Measurements from ENCODE around the gene TXNDC17. TPM values are rescaled to one million over a fixed set of nuclear protein-coding genes. Genes with fewer than 3 reads are reported as not detected.

The TXNDC17 gene
- total RNA-seq, 1 experiment from 2014 or later, result 151 TPM

GRCh38 chr17:6627019-6627418 lies 13.8 kb upstream of the TXNDC17 start (continued):
- TF ChIP-seq HMGA2 (CRISPR knock-in tag; IDR thresholded peaks at IDR 0.05) (no peak), IRF2 (CRISPR knock-in tag; IDR thresholded peaks at IDR 0.05; ENCODE audit: borderline replicate concordance, low read depth) (no peak)

DNA sequence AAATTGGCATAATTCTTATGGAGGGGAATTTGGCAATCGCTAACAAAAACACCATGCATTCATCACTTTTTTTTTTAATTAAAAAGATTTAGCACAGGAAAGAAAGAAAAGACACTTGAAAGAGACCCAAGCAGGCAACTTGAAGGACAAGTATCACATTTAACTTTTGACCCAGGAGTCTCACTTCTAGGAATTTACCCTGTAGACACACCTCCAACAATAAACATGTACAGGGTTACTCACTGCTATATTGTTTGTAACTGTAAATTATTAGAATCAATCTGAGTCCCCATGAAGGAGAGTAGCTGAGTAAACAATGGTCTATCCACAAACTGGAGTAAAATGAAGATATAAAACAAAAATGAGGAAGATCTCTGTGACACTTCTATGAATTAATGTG lies 10.5 kb upstream of the TXNDC17 start:
- Mint-ChIP-seq H3K27me3 (ENCODE audit: low read depth) (no peaks in the 10 kb centered on the region), H3K36me3 (peaks cover 57% of the 10 kb centered on the region), H3K9me3 (no peaks in the 10 kb centered on the region; the same call in 1 of the 2 replicates), H3K27ac (no peak overlapping the region), H3K4me3 (no peak overlapping the region), H3K4me1 (no peaks in the 10 kb centered on the region)
- DNase-seq (ENCODE audit: low spot score) (no peak), ATAC-seq (no peak)
- TF ChIP-seq, protein P1, sequence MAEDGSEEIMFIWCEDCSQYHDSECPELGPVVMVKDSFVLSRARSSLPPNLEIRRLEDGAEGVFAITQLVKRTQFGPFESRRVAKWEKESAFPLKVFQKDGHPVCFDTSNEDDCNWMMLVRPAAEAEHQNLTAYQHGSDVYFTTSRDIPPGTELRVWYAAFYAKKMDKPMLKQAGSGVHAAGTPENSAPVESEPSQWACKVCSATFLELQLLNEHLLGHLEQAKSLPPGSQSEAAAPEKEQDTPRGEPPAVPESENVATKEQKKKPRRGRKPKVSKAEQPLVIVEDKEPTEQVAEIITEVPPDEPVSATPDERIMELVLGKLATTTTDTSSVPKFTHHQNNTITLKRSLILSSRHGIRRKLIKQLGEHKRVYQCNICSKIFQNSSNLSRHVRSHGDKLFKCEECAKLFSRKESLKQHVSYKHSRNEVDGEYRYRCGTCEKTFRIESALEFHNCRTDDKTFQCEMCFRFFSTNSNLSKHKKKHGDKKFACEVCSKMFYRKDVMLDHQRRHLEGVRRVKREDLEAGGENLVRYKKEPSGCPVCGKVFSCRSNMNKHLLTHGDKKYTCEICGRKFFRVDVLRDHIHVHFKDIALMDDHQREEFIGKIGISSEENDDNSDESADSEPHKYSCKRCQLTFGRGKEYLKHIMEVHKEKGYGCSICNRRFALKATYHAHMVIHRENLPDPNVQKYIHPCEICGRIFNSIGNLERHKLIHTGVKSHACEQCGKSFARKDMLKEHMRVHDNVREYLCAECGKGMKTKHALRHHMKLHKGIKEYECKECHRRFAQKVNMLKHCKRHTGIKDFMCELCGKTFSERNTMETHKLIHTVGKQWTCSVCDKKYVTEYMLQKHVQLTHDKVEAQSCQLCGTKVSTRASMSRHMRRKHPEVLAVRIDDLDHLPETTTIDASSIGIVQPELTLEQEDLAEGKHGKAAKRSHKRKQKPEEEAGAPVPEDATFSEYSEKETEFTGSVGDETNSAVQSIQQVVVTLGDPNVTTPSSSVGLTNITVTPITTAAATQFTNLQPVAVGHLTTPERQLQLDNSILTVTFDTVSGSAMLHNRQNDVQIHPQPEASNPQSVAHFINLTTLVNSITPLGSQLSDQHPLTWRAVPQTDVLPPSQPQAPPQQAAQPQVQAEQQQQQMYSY (CRISPR knock-in tag; IDR thresholded peaks at IDR 0.05), result no peak
- TF ChIP-seq ATF1 (CRISPR knock-in tag; IDR thresholded peaks at IDR 0.05), result no peak
- TF ChIP-seq ETV6 (CRISPR knock-in tag; IDR thresholded peaks at IDR 0.05), result no peak
- TF ChIP-seq, protein P2, sequence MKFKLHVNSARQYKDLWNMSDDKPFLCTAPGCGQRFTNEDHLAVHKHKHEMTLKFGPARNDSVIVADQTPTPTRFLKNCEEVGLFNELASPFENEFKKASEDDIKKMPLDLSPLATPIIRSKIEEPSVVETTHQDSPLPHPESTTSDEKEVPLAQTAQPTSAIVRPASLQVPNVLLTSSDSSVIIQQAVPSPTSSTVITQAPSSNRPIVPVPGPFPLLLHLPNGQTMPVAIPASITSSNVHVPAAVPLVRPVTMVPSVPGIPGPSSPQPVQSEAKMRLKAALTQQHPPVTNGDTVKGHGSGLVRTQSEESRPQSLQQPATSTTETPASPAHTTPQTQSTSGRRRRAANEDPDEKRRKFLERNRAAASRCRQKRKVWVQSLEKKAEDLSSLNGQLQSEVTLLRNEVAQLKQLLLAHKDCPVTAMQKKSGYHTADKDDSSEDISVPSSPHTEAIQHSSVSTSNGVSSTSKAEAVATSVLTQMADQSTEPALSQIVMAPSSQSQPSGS (CRISPR knock-in tag; IDR thresholded peaks at IDR 0.05; ENCODE audit: borderline replicate concordance, low read depth), result no peak
- TF ChIP-seq IRF2 (CRISPR knock-in tag; IDR thresholded peaks at IDR 0.05; ENCODE audit: borderline replicate concordance, low read depth), result no peak
- no peak for TF ChIP-seq MYBL2 (CRISPR knock-in tag; IDR thresholded peaks at IDR 0.05)
- POLR2A ChIA-PET, result no interaction called here
- CTCF ChIA-PET, result no interaction called here

GRCh38 chr17:6632530-6632929 lies 8.3 kb upstream of the TXNDC17 start:
- ATAC-seq, result no peak
- Mint-ChIP-seq H3K27me3 (ENCODE audit: low read depth) (no peaks in the 10 kb centered on the region), H3K4me1 (no peaks in the 10 kb centered on the region), H3K9me3 (no peaks in the 10 kb centered on the region; the same call in 1 of the 2 replicates), H3K4me3 (no peak overlapping the region), H3K36me3 (peaks cover 48% of the 10 kb centered on the region), H3K27ac (no peak overlapping the region)
- TF ChIP-seq ZBTB43 (CRISPR knock-in tag; IDR thresholded peaks at IDR 0.05), result no peak
- TF ChIP-seq ATF1 (CRISPR knock-in tag; IDR thresholded peaks at IDR 0.05), result no peak
- TF ChIP-seq, protein P3, sequence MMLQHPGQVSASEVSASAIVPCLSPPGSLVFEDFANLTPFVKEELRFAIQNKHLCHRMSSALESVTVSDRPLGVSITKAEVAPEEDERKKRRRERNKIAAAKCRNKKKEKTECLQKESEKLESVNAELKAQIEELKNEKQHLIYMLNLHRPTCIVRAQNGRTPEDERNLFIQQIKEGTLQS (CRISPR knock-in tag; conservative IDR thresholded peaks at IDR 0.05), result no peak
- no peak for TF ChIP-seq ERG (CRISPR knock-in tag; IDR thresholded peaks at IDR 0.05)
- TF ChIP-seq ZNF232 (CRISPR knock-in tag; IDR thresholded peaks at IDR 0.05), result no peak
- TF ChIP-seq SMAD4 (CRISPR knock-in tag; IDR thresholded peaks at IDR 0.05), result no peak
- TF ChIP-seq ZNF671 (CRISPR knock-in tag; IDR thresholded peaks at IDR 0.05), result no peak
- TF ChIP-seq HMGXB4 (CRISPR knock-in tag; IDR thresholded peaks at IDR 0.05), result no peak
- TF ChIP-seq, protein P4, sequence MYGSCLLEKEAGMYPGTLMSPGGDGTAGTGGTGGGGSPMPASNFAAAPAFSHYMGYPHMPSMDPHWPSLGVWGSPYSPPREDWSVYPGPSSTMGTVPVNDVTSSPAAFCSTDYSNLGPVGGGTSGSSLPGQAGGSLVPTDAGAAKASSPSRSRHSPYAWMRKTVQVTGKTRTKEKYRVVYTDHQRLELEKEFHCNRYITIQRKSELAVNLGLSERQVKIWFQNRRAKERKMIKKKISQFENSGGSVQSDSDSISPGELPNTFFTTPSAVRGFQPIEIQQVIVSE (CRISPR knock-in tag; IDR thresholded peaks at IDR 0.05; ENCODE audit: borderline replicate concordance), result no peak
- TF ChIP-seq ESRRA (CRISPR knock-in tag; IDR thresholded peaks at IDR 0.05; ENCODE audit: borderline replicate concordance), result no peak
- no peak for TF ChIP-seq EMX1 (CRISPR knock-in tag; IDR thresholded peaks at IDR 0.05)
- no peak for DNase-seq (ENCODE audit: low spot score)
- ChIA-PET CTCF (no interaction called here), POLR2A (interaction anchor here (0.6 kb wide), 1 partner anchor 52 kb away, joined by 5 read pairs; no protein-coding TSS in a partner anchor)
